Keratinocyte (primary cell): ENCODE results near the gene FANCI. TPM values are rescaled to one million over a fixed set of nuclear protein-coding genes. Genes with fewer than 3 reads are reported as not detected.

Experiments used
- DNase-seq: peaks from one replicate; pipeline ENCODE4 v3.0.0-alpha.2; 2011; ENCODE audit warnings: low read depth, missing footprints, low spot score
- FAIRE-seq: peaks from 2 replicates; lab custom pipeline; 2011; peaks lifted over from hg19 to GRCh38; lab: Jason Lieb, UNC
- H2AFZ ChIP-seq: 2 replicates; pipeline ENCODE4 v1.6.0; 2012; ENCODE audit warnings: low read length, control low read depth, inconsistent platforms; ENCODE audit not compliant: control insufficient read depth
- H3K27ac ChIP-seq: 2 replicates; pipeline ENCODE4 v1.5.1; 2011; ENCODE audit warnings: low read length; ENCODE audit not compliant: control insufficient read depth, insufficient read depth
- H3K27me3 ChIP-seq: 3 replicates; pipeline ENCODE4 v1.6.0; 2011; ENCODE audit warnings: low read length; ENCODE audit not compliant: control insufficient read depth, insufficient read depth; ENCODE audit errors: extremely low read depth
- H3K36me3 ChIP-seq, 2 experiments: 2 replicates in 1 of 2; 3 replicates in 1 of 2; pipeline ENCODE4 v1.5.1; 2011; ENCODE audit warnings: low read length in 2 of 2, mild to moderate bottlenecking in 1 of 2; ENCODE audit not compliant: control insufficient read depth in 2 of 2, insufficient read depth in 2 of 2; ENCODE audit errors: extremely low read depth in 1 of 2
- H3K4me1 ChIP-seq: 3 replicates; pipeline ENCODE4 v1.5.1; 2011; ENCODE audit warnings: low read length; ENCODE audit not compliant: control insufficient read depth, insufficient read depth; ENCODE audit errors: extremely low read depth
- H3K4me2 ChIP-seq: 3 replicates; pipeline ENCODE4 v1.6.0; 2011; ENCODE audit warnings: low read depth, low read length; ENCODE audit not compliant: control insufficient read depth, insufficient read depth; ENCODE audit errors: extremely low read depth
- H3K4me3 ChIP-seq, 3 experiments: fragments of 200-600 bp in 1 of 3; sonication (generic) in 1 of 3; 2 replicates in 2 of 3; 3 replicates in 1 of 3; pipeline ENCODE4 v1.5.1; 2011 to 2016; ENCODE audit warnings: low read length in 3 of 3, mild to moderate bottlenecking in 3 of 3, control low read depth in 2 of 3, inconsistent platforms in 1 of 3, low read depth in 1 of 3, mixed read lengths in 1 of 3, mixed run types in 1 of 3, moderate library complexity in 1 of 3; ENCODE audit not compliant: control insufficient read depth in 2 of 3, insufficient read depth in 2 of 3; ENCODE audit errors: extremely low read depth in 1 of 3
- H3K79me2 ChIP-seq: 2 replicates; pipeline ENCODE4 v1.6.0; 2012; ENCODE audit warnings: low read length; ENCODE audit not compliant: control insufficient read depth, insufficient read depth
- H3K9ac ChIP-seq: 3 replicates; pipeline ENCODE4 v1.6.0; 2011; ENCODE audit warnings: low read length; ENCODE audit not compliant: control insufficient read depth, insufficient read depth; ENCODE audit errors: extremely low read depth
- H3K9me1 ChIP-seq: 3 replicates; pipeline ENCODE4 v1.6.0; 2011; ENCODE audit warnings: low read length; ENCODE audit not compliant: control insufficient read depth, insufficient read depth; ENCODE audit errors: extremely low read depth
- H3K9me3 ChIP-seq: 2 replicates; pipeline ENCODE4 v1.5.1; 2012; ENCODE audit warnings: low read depth, low read length; ENCODE audit not compliant: control insufficient read depth
- H4K20me1 ChIP-seq: 3 replicates; pipeline ENCODE4 v1.6.0; 2011; ENCODE audit warnings: low read length; ENCODE audit not compliant: control insufficient read depth, insufficient read depth; ENCODE audit errors: extremely low read depth
- EZH2 ChIP-seq: IDR thresholded peaks from one replicate; pipeline ENCODE4 v1.6.1; 2012; ENCODE audit warnings: inconsistent platforms, mild to moderate bottlenecking, low read length, moderate library complexity
- dilution Hi-C: fragments of 300-500 bp; cut with MboI; formaldehyde crosslinking; loops from one replicate; pipeline ENCODE4 v1.7.0; 2020; ENCODE audit warnings: low sequenced_read_pairs; ENCODE audit not compliant: extremely low pct_ligation_motif_present
- polyA plus RNA-seq, 5 experiments: library from polyadenylated mRNA; depleted of rRNA in 3 of 5; stranded (reverse) in 3 of 5; stranded (forward) in 1 of 5; unstranded in 1 of 5; fragments of >200 nt; gene quantifications; 1 replicate in 1 of 5; 2 replicates in 3 of 5; 3 replicates in 1 of 5; pipeline versions ENCODE4 v1.2.1 to v1.2.3, GENCODE V29; 2011 to 2012; ENCODE audit warnings: missing spikeins in 2 of 5, low read depth in 1 of 5, low replicate concordance in 1 of 5
- TF ChIP-seq, protein P1 (sequence below), 3 experiments: IDR thresholded peaks in 1 of 3; conservative IDR thresholded peaks in 1 of 3; optimal IDR thresholded peaks in 1 of 3; 2 replicates in 2 of 3; 3 replicates in 1 of 3; pipeline versions ENCODE3 to v1.5.1; 2011; ENCODE audit warnings: low read length in 3 of 3, mild to moderate bottlenecking in 3 of 3, moderate library complexity in 2 of 3, control low read depth in 1 of 3, inconsistent platforms in 1 of 3; ENCODE audit not compliant: insufficient read depth in 2 of 3; ENCODE audit errors: extremely low read depth in 1 of 3

Gene FANCI
- polyA plus RNA-seq, 1 donor (not counting 4 experiments of a cell fraction or from before 2014, with no cell fraction given), result 21.8 TPM

DNA sequence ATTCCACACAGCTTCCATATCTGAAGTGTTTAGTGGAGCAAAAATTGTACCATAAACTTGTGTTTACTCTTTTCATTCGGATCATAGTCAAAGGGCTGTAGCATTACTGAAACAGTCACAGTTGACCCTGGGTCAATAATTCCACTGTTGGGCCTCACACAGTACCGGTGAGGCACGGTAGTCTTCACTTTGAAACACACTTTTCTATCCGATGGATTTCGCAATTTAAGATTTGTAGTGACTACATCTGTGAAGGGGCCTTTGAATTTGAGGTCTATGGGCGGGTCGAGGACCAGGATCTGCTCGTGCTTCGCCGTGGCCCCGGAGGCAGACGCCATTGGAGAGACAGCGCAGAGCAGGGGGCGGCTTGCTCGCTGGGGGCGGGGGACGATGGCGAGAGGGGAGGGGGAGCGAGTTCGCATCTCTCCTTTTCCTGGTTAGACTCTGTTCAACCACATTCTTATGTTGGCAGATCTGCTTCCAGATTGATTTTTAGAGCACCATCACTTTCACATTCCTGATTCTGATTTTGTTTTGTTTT, 42.2 kb upstream of the FANCI start:
- FAIRE-seq (no peak), DNase-seq (no peak)
- no peak overlapping the region for H2AFZ ChIP-seq
- no peaks in the 10 kb centered on the region for H3K9me3 ChIP-seq
- peaks cover 0 to 1% of the 10 kb centered on the region in 2 experiments for H3K36me3 ChIP-seq
- no peak overlapping the region for H3K4me3 ChIP-seq
- H3K9ac ChIP-seq, result no peak overlapping the region
- no peak overlapping the region for H3K27ac ChIP-seq
- H3K4me1 ChIP-seq, result peaks cover 14% of the 10 kb centered on the region
- no peaks in the 10 kb centered on the region for H3K27me3 ChIP-seq
- peaks cover 2% of the 10 kb centered on the region for H3K9me1 ChIP-seq
- no peak overlapping the region for H3K4me2 ChIP-seq
- TF ChIP-seq, protein P1, sequence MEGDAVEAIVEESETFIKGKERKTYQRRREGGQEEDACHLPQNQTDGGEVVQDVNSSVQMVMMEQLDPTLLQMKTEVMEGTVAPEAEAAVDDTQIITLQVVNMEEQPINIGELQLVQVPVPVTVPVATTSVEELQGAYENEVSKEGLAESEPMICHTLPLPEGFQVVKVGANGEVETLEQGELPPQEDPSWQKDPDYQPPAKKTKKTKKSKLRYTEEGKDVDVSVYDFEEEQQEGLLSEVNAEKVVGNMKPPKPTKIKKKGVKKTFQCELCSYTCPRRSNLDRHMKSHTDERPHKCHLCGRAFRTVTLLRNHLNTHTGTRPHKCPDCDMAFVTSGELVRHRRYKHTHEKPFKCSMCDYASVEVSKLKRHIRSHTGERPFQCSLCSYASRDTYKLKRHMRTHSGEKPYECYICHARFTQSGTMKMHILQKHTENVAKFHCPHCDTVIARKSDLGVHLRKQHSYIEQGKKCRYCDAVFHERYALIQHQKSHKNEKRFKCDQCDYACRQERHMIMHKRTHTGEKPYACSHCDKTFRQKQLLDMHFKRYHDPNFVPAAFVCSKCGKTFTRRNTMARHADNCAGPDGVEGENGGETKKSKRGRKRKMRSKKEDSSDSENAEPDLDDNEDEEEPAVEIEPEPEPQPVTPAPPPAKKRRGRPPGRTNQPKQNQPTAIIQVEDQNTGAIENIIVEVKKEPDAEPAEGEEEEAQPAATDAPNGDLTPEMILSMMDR (optimal IDR thresholded peaks at IDR 0.05 in 1 of 3, IDR thresholded peaks at IDR 0.05 in 1 of 3, conservative IDR thresholded peaks at IDR 0.05 in 1 of 3; ENCODE audit: extremely low read depth in 1 of 3, insufficient read depth in 2 of 3, low read length in 3 of 3), result no peak
- no peak for TF ChIP-seq EZH2
- dilution Hi-C loops, result no loop called here
- H4K20me1 ChIP-seq, result no peaks in the 10 kb centered on the region
- H3K79me2 ChIP-seq, result no peaks in the 10 kb centered on the region

DNA sequence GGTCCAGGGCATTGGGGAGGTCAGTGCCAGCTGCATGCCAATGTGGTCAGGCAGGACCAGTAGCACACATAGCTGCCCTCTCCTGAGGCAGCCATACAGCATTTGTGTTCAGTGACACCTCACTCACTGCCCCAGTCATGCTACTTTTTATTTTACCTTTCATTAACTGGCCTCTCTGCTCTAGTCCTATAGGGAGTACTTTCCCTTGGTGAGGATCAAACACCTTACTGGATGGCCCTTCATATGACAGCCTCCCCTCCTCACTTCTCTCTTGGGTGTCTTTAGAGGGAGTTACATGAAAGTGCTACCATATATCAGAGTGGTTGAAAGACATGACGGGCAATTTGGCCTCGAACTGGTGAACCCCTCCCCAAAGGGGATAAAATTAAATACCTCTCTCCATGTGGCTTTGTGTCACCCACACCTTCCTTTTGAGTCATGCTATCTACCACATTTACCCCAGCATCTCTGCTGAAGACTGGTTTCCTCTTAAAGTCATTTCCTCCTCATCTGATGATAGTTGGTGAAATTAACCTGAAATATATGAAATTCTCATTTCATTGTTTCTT, 40.0 kb upstream of the FANCI start:
- no peak for TF ChIP-seq EZH2
- TF ChIP-seq, protein P1 (optimal IDR thresholded peaks at IDR 0.05 in 1 of 3, IDR thresholded peaks at IDR 0.05 in 1 of 3, conservative IDR thresholded peaks at IDR 0.05 in 1 of 3; ENCODE audit: extremely low read depth in 1 of 3, insufficient read depth in 2 of 3, low read length in 3 of 3), result no peak
- no peak for FAIRE-seq

More for the DNA sequence above, 40.0 kb upstream of the FANCI start:
- Histone ChIP-seq H3K9me3 (no peaks in the 10 kb centered on the region), H3K27me3 (no peaks in the 10 kb centered on the region), H2AFZ (no peak overlapping the region), H3K79me2 (no peaks in the 10 kb centered on the region), H3K36me3 (no peaks in the 10 kb centered on the region), H3K9me1 (no peaks in the 10 kb centered on the region), H3K4me2 (no peak overlapping the region), H3K9ac (no peak overlapping the region), H4K20me1 (no peaks in the 10 kb centered on the region), H3K4me3 (no peak overlapping the region), H3K4me1 (no peaks in the 10 kb centered on the region), H3K27ac (no peak overlapping the region)
- dilution Hi-C loops, result no loop called here
- no peak for DNase-seq
